NOMO-1 treated with DMSO at 0.1 percent for 48 hours (cell line): ENCODE data around the gene UBA5.

Experiments
- DNase-seq: peaks from one replicate; lab custom pipeline; 2025; ENCODE audit not compliant: unreplicated experiment; lab: John Stamatoyannopoulos, UW

The UBA5 gene

DNA sequence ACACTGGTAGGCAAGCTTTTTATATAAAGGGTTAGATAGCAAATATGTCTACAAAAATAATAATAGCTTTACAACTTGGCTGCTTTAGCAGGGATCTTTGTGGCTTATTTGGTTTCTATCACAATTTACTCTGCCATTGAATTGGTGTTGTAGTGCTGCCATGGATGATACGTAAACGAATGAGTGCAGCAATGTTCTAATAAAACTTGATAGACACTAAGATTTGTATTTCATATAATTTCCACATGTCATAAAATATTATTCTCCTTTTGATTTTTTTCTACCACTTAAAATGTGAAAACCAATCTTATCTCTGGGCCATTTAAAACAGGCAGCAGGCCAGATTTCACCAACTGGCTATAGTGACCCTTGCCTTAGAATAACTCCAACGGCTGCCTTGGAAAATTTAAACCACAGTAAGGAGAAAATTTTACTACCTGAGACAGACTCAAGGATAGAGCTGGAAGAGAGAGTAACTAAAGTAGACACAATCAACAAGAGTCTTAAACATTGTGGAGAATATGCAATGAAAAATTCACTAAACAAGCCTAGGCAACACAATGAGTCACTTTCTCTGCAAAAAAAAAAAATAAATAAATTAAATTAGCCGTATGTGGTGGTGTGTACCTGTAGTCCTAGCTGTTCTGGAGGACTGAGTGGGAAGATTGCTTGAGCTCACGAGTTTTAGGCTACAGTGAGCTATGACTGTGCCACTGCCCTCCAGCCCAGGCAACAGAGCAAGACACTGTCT, 54.0 kb downstream of the UBA5 start:
- no peak for DNase-seq

DNA sequence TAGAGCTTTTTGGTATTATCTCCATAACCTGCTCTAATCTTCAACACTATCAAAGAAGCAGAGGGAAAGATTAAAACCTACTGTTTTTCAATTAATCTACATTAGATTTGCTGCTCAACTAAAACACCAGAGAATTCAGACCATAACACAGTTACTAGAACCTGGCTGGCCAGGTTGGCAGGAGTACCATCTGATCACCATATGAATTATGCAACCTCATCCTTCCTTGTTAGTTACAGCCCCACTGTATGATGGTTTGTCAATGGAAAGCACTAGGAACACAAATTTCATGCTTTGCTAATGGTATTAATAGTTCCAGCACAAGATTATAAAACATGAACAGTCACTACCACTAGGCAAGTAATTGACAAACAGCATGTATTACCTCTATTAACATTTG, 56.2 kb downstream of the UBA5 start:
- DNase-seq, result no peak

DNA sequence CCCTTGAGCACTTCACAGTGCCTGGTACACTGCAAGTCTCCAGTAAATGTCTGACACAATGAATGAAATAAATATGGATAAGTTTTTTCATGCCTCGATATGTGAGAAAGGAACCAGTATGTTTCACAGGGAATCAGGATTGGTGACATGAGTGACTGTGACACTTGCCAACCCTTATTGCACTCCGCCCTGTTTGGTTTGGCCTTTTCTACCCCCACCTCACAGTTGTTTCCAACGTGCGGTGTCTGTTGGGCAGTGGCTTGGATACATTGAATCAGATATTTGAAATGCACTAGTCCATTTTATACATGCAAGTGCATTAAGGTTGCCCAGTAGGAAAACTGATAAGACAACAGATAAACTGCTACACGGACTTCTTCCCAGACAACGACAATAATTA, 60.1 kb downstream of the UBA5 start:
- no peak for DNase-seq

DNA sequence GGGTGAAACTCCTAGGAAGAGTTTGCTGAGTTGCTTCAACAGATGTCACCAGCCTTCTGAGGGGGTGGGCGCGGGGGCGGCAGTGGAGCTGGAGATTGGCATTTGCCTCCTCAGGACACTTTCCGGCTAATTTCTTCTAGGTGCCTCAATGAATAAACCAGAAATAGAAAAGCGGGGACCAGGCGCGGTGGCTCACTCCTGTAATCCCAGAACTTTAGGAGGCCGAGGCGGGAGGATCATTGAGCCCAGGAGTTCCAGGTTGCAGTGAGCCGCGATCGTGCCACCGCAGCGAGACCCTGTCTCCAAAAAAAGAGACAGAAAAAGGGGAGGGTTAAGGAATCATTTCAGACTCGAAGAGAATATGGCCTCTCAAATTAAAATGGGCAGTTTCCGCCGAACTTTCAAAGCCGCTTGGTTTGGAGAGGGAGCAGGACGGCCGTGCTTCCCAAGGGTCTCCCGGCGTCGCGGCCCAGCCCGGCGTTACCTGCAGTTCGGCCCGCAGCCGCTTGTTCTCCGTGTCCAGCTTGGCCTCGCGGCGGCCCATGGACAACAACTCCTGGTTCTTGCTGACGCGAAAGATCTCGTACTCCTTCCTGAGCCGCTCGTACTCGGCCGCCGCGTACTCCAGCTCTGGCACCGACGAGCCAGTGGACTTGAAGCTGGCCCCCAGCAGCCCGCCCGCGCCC, 61.5 kb downstream of the UBA5 start:
- peak; percentile 71 for DNase-seq

DNA sequence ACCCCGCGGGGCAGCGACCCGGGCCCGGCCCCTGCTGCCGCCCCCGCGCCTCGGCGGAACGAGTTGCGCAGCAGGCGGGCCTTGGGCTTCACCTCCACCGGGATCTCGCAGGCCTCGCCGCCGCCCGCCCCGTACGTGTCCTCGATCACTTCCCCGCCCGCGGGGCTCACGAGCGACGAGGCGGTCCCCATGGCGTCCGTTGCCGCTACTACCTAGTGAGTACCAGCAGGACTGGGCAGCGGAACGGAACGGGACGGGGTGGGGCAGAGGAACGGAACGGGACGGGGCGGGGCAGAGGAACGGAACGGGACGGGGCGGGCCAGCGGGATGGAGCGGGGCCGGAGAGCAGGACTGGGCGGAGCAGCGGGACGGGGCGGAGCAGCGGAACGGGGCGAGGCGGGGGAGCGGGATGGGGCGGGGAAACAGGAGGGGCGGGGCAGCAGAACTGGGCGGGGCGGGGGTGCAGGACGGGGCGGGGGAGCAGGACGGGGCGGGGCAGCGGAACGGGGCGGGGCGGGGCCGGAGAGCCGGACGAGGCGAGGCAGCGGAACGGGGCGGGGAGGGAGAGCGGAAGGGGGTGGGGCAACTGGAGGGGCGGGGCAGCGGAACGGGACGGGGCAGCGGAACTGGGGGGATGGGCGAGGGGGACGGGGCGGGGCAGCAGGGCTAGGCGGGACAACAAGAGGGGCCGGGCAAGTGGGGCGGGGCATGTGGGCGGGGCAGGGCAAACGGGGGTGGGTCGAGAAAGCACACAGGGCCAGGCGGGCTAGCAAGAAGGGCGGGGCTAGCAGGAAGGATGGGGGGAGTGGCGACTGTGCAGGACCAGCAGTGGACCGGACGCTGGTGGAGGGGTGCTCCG, 62.3 kb downstream of the UBA5 start, which contains the start of gene NPHP3:
TSS of gene NPHP3 (minus strand) at position 245 of the 859 bp plus-strand sequence. CDS start at position 191, 54 bp downstream.
- DNase-seq, result peak; percentile 97

DNA sequence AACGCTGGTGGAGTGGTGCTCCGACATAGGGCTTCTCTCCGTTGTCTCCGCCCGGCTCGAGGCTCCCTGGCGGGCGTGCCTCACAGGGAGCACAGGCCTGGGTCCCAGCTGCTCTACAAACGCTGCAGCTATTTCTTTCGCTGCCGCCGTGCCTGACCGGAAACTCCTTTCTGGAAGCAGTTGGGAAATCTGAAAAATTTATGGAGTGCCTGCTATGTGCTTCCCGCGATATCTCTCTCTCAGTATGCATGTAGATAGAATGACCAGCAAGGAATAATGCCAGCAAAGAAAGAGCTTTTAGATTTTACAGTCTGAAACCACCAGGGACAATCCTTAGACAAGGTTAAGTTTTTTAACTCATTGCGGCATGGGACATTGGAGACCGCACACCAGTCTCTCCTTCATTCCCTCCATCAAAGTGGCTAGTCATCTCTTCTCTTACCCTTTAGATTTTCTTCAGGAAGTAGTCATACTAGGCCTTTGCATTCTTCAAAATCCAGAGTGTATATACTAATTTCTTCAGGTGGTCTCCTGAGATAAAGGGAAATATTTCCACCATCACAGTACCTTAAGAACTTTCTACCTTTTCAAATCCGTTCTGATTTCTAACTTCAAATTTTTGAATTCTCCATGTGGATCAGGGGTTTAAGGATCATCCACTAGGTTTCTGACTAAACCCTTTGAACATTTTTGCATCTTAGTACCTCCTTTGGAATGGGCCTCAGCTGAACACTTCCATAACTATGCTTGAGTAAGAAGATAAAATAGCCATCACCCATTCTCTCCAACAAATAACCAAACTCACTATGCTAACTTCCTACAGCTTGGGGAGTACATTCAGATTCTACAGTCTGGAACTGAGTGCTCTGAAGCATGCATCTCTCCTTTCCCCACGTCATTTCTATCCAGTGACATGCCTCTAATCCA, 63.2 kb downstream of the UBA5 start:
- DNase-seq, result peak; percentile 56

DNA sequence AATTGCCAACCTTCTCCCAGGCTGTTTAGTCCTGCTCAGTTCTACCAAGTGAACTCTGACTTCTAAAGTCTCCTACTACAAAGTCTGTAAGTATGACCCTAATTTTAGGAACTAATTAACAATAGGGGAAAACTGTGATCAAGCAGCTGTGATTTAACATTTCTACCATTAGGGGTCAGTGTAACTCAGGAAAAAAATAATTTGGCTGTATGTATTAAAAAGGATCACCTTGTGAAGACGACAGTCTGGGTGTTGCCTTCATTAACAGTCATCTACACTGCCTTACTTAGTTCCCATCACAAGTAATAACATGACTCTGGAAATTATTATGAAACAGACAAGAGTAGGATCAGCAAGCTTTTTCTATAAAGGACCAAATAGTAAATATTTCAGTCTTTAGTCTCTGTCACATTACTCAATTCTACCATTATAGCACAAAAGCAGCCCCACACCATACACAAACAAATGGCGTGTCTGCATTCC, 66.3 kb downstream of the UBA5 start:
- DNase-seq, result peak; percentile 70
